WTC11 (cell line): ENCODE data around the gene COL4A1. TPM values are rescaled to one million over a fixed set of nuclear protein-coding genes. Genes with fewer than 3 reads are reported as not detected.

ENCODE experiments used
- ATAC-seq: fragments of 200-7000 bp; cut with Tn5 transposase; 2 replicates; pipeline ENCODE4 v1.10.0; 2021; ENCODE audit warnings: mild to moderate bottlenecking, moderate library complexity
- CTCF ChIA-PET: fragments of 300-600 bp; sonication (Branson Sonifier 250); formaldehyde crosslinking; loops from one replicate; lab custom pipeline; 2021; ENCODE audit warnings: antibody characterized with exemption; lab: Charles Lee
- POLR2A ChIA-PET: fragments of 350-600 bp; sonication (Branson Sonifier 250); formaldehyde crosslinking; loops from one replicate; lab custom pipeline; 2021; ENCODE audit warnings: antibody characterized with exemption; lab: Charles Lee
- DNase-seq: peaks from one replicate; pipeline ENCODE4 v3.0.0; 2021; ENCODE audit warnings: low spot score
- H3K27ac Mint-ChIP-seq: 2 replicates; pipeline ENCODE4 v1.8.0; 2021; ENCODE audit warnings: mixed read lengths
- H3K27me3 Mint-ChIP-seq: 2 replicates; pipeline ENCODE4 v1.8.0; 2021; ENCODE audit warnings: low read depth, mild to moderate bottlenecking, moderate library complexity, mixed read lengths
- H3K36me3 Mint-ChIP-seq: 2 replicates; pipeline ENCODE4 v1.8.0; 2021; ENCODE audit warnings: mixed read lengths
- H3K4me1 Mint-ChIP-seq: 2 replicates; pipeline ENCODE4 v1.8.0; 2022; ENCODE audit warnings: mixed read lengths
- H3K4me3 Mint-ChIP-seq: 2 replicates; pipeline ENCODE4 v1.8.0; 2021; ENCODE audit warnings: mild to moderate bottlenecking, moderate library complexity, mixed read lengths
- H3K9me3 Mint-ChIP-seq: 2 replicates; pipeline ENCODE4 v1.8.0; 2021; ENCODE audit warnings: mixed read lengths
- ATF2 ChIP-seq: sonication (generic); formaldehyde crosslinking; IDR thresholded peaks from 2 replicates; pipeline ENCODE4 v1.8.1; 2022; ENCODE audit warnings: low read depth, missing genetic modification reagents, borderline replicate concordance
- ATF3 ChIP-seq: sonication (generic); formaldehyde crosslinking; conservative IDR thresholded peaks from 2 replicates; pipeline ENCODE4 v1.8.1; 2022; ENCODE audit warnings: mild to moderate bottlenecking, missing genetic modification reagents
- ATF6 ChIP-seq: sonication (generic); formaldehyde crosslinking; IDR thresholded peaks from 2 replicates; pipeline ENCODE4 v1.8.1; 2023; ENCODE audit warnings: mild to moderate bottlenecking, missing genetic modification reagents
- E2F4 ChIP-seq: sonication (generic); formaldehyde crosslinking; IDR thresholded peaks from 2 replicates; pipeline ENCODE4 v1.8.1; 2022; ENCODE audit warnings: low read depth, mild to moderate bottlenecking, moderate library complexity, missing genetic modification reagents, borderline replicate concordance
- EMX1 ChIP-seq: fragments of 250-450 bp; sonication (Bioruptor Pico); IDR thresholded peaks from 2 replicates; pipeline ENCODE4 v1.8.0; 2021; ENCODE audit warnings: mild to moderate bottlenecking
- ERG ChIP-seq: fragments of 250-450 bp; sonication (Bioruptor Pico); IDR thresholded peaks from 2 replicates; pipeline ENCODE4 v1.8.0; 2021; ENCODE audit warnings: mild to moderate bottlenecking
- JUN ChIP-seq: sonication (generic); formaldehyde crosslinking; IDR thresholded peaks from 2 replicates; pipeline ENCODE4 v1.8.0; 2023; ENCODE audit warnings: mild to moderate bottlenecking, missing genetic modification reagents
- PRDM15 ChIP-seq: sonication (generic); formaldehyde crosslinking; IDR thresholded peaks from 2 replicates; pipeline ENCODE4 v1.8.0; 2022; ENCODE audit warnings: missing genetic modification reagents
- RELA ChIP-seq: sonication (generic); formaldehyde crosslinking; IDR thresholded peaks from 2 replicates; pipeline ENCODE4 v1.8.1; 2022; ENCODE audit warnings: missing genetic modification reagents, mild to moderate bottlenecking, borderline replicate concordance
- STAT6 ChIP-seq: sonication (generic); formaldehyde crosslinking; conservative IDR thresholded peaks from 2 replicates; pipeline ENCODE4 v1.8.1; 2023; ENCODE audit warnings: mild to moderate bottlenecking, low read depth, missing genetic modification reagents, moderate library complexity
- ZBTB43 ChIP-seq: sonication (generic); formaldehyde crosslinking; IDR thresholded peaks from 2 replicates; pipeline ENCODE4 v1.8.1; 2023; ENCODE audit warnings: mild to moderate bottlenecking, missing genetic modification reagents
- ZNF232 ChIP-seq: sonication (generic); formaldehyde crosslinking; IDR thresholded peaks from 2 replicates; pipeline ENCODE4 v1.8.0; 2022; ENCODE audit warnings: mild to moderate bottlenecking, missing genetic modification reagents
- ZNF317 ChIP-seq: sonication (generic); formaldehyde crosslinking; IDR thresholded peaks from 2 replicates; pipeline ENCODE4 v1.8.1; 2023; ENCODE audit warnings: low read depth, mild to moderate bottlenecking, moderate library complexity, missing genetic modification reagents, borderline replicate concordance
- ZNF416 ChIP-seq: fragments of 250-450 bp; sonication (Bioruptor Pico); IDR thresholded peaks from 2 replicates; pipeline ENCODE4 v1.9.0; 2021; ENCODE audit warnings: mild to moderate bottlenecking, inconsistent platforms
- ZNF512 ChIP-seq: sonication (generic); formaldehyde crosslinking; IDR thresholded peaks from 2 replicates; pipeline ENCODE4 v1.8.1; 2022; ENCODE audit warnings: missing genetic modification reagents, borderline replicate concordance
- ZSCAN18 ChIP-seq: fragments of 250-450 bp; sonication (Bioruptor Pico); IDR thresholded peaks from 2 replicates; pipeline ENCODE4 v2.1.2; 2022; ENCODE audit warnings: mild to moderate bottlenecking, moderate library complexity
- total RNA-seq: library from RNA; stranded (reverse); gene quantifications from 3 replicates; pipeline ENCODE4 v1.2.3, GENCODE V29; 2021

COL4A1 gene
- total RNA-seq, 1 experiment from 2014 or later: 89.6 TPM

GRCh38 chr13:110136660-110137585 lies 170.0 kb downstream of the COL4A1 start:
- Mint-ChIP-seq H3K27me3 (peaks cover 33% of the 10 kb centered on the region), H3K9me3 (no peaks in the 10 kb centered on the region), H3K4me3 (peak overlapping the region; percentile 87), H3K27ac (no peak overlapping the region), H3K36me3 (no peaks in the 10 kb centered on the region), H3K4me1 (peaks cover 54% of the 10 kb centered on the region)
- ChIA-PET CTCF (interaction anchor here (0.7 to 1.3 kb wide), 3 partner anchors 8 to 215 kb away, joined by 3 to 4 read pairs (median 3); no protein-coding TSS in a partner anchor), POLR2A (interaction anchor here (1.2 kb wide), 1 partner anchor 9 kb away, joined by 4 read pairs; no protein-coding TSS in a partner anchor)
- DNase-seq (no peak), ATAC-seq (peak; percentile 52)
- no peak for TF ChIP-seq ATF3
- no peak for TF ChIP-seq ZNF317 (CRISPR knock-in tag)
- TF ChIP-seq ZNF232 (CRISPR knock-in tag): no peak
- no peak for TF ChIP-seq RELA
- TF ChIP-seq JUN: no peak
- TF ChIP-seq PRDM15 (CRISPR knock-in tag): no peak
- TF ChIP-seq STAT6 (CRISPR knock-in tag): no peak
- no peak for TF ChIP-seq ERG
- TF ChIP-seq ZBTB43 (CRISPR knock-in tag): no peak
- no peak for TF ChIP-seq ATF2 (CRISPR knock-in tag)
- no peak for TF ChIP-seq ZNF416 (CRISPR knock-in tag)
- no peak for TF ChIP-seq EMX1 (CRISPR knock-in tag)
- TF ChIP-seq ZSCAN18 (CRISPR knock-in tag): no peak
- no peak for TF ChIP-seq E2F4 (CRISPR knock-in tag)
- TF ChIP-seq ATF6: no peak
- no peak for TF ChIP-seq ZNF512 (CRISPR knock-in tag)
